Endodermal cell (in vitro differentiated cells): ENCODE data around the gene PYM1. TPM values are rescaled to one million over a fixed set of nuclear protein-coding genes. Genes with fewer than 3 reads are reported as not detected.

ENCODE experiments used
- DNase-seq: peaks from one replicate; pipeline ENCODE4 v3.0.0-alpha.2; 2017
- H3K27ac ChIP-seq: 2 replicates; pipeline ENCODE4 v1.5.1; 2013; ENCODE audit warnings: mild to moderate bottlenecking, low read depth, low read length, moderate library complexity
- H3K27me3 ChIP-seq: 2 replicates; pipeline ENCODE4 v1.6.1; 2013; ENCODE audit warnings: mild to moderate bottlenecking, low read length, moderate library complexity; ENCODE audit not compliant: insufficient read depth, control insufficient read depth, poor library complexity, severe bottlenecking
- H3K36me3 ChIP-seq: 2 replicates; pipeline ENCODE4 v1.7.0; 2013; ENCODE audit warnings: mild to moderate bottlenecking, low read length, moderate library complexity; ENCODE audit not compliant: control insufficient read depth, insufficient read depth
- H3K4me1 ChIP-seq: one replicate; pipeline ENCODE4 v1.7.0; 2013; ENCODE audit warnings: low read length; ENCODE audit not compliant: control insufficient read depth, insufficient read depth
- H3K4me3 ChIP-seq: 2 replicates; pipeline ENCODE4 v1.5.1; 2013; ENCODE audit warnings: mild to moderate bottlenecking, low read length, moderate library complexity
- H3K9ac ChIP-seq: 2 replicates; pipeline ENCODE4 v1.6.1; 2013; ENCODE audit warnings: mild to moderate bottlenecking, low read length, moderate library complexity; ENCODE audit not compliant: poor library complexity, severe bottlenecking; ENCODE audit errors: extremely low read depth
- H3K9me3 ChIP-seq: 2 replicates; pipeline ENCODE4 v1.6.1; 2013; ENCODE audit warnings: mild to moderate bottlenecking, low read length, moderate library complexity; ENCODE audit not compliant: control insufficient read depth
- H3K27ac Mint-ChIP-seq: 2 replicates; pipeline ENCODE4 v1.8.0; 2020; ENCODE audit warnings: mixed read lengths
- H3K27me3 Mint-ChIP-seq: 2 replicates; pipeline ENCODE4 v1.8.0; 2021; ENCODE audit warnings: mild to moderate bottlenecking, mixed read lengths; ENCODE audit not compliant: insufficient read depth
- H3K36me3 Mint-ChIP-seq: 2 replicates; pipeline ENCODE4 v1.8.0; 2020; ENCODE audit warnings: low read depth, mixed read lengths
- H3K4me1 Mint-ChIP-seq: 2 replicates; pipeline ENCODE4 v1.8.0; 2020; ENCODE audit warnings: mixed read lengths
- H3K4me3 Mint-ChIP-seq: 2 replicates; pipeline ENCODE4 v1.8.0; 2020; ENCODE audit warnings: mild to moderate bottlenecking, moderate library complexity, mixed read lengths
- H3K9me3 Mint-ChIP-seq: 2 replicates; pipeline ENCODE4 v1.8.0; 2020; ENCODE audit warnings: mild to moderate bottlenecking, mixed read lengths
- CTCF ChIP-seq: fragments of 200-600 bp; sonication (generic); conservative IDR thresholded peaks from 2 replicates; pipeline ENCODE4 v1.5.0; 2021; ENCODE audit warnings: antibody characterized with exemption, mild to moderate bottlenecking
- WGBS, 2 experiments: methylation state at CpG; one replicate each; pipeline versions ENCODE4 v1.1.5 to v1.1.7; 2013; ENCODE audit warnings: missing lambda C conversion rate in 2 of 2, mixed read lengths in 1 of 2; ENCODE audit not compliant: insufficient coverage in 1 of 2, insufficient read length in 1 of 2; 5-methylcytosine and 5-hydroxymethylcytosine counted together
- total RNA-seq, 2 donors: library from RNA; stranded (reverse); fragmentation: NEBNext Ultra II Directional in 1 of 2; extraction: Animal tissue kit (Norgen Biotek cat#: 25700) in 1 of 2; gene quantifications; 2 replicates in 1 of 2; 3 replicates in 1 of 2; pipeline ENCODE4 v1.2.1, GENCODE V29; 2021

PYM1 gene
- total RNA-seq, 2 donors from 2014 or later, result 76.1 to 79.4 TPM

DNA sequence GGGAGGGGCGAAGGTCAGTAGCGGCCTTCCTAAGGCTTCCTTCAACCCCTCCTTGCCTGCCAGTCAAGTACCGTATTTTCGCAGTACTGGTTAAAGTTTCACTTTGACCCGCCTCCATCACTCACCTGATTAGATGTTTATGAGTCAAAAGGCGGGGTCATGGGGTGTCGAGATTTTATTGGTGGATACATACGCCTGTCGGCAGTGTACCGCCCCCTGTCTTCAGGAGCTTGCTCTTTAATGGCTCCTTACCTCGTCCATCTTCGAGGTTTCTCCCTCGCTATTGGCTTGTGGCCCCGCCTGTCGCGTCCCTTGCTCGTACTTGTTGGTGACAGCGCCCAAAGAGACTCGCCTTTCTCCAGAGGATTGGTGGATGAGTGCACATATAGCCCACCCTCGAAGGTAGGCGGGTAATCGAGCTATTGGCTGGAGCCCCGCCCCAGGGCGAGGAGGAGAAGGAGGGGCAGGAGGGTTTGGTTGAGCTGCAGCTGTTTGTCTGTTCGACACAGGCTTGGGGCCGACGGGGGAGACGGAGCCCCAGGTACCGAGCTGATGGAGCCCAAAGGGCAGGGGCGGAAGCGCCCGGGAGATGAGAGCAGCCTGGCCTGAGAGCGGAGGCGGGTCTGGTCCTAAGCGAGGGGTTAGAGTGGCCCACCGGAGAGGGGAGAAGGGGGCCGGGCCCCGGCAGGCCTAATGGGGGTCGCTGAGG, 46.1 kb upstream of the PYM1 start, which contains the start of gene RAB5B:
Gene RAB5B, plus strand, starts transcription at position 480 of the 709 bp plus-strand sequence. CDS start 12,883 bp downstream, outside the sequence.
- Histone ChIP-seq H3K9me3 (no peaks in the 10 kb centered on the region), H3K27ac (peak within 1 kb of the TSS; percentile 81), H3K4me1 (peaks cover 2% of the 10 kb centered on the region), H3K9ac (peak within 1 kb of the TSS; percentile 87), H3K27me3 (no peaks in the 10 kb centered on the region), H3K4me3 (peak within 1 kb of the TSS; percentile 90), H3K36me3 (peaks cover 66% of the 10 kb centered on the region)
- H3K36me3 Mint-ChIP-seq, result peaks cover 49% of the 10 kb centered on the region
- peak; percentile 100 for DNase-seq
- no peaks in the 10 kb centered on the region for H3K27me3 Mint-ChIP-seq
- no peak within 1 kb of the TSS for H3K4me3 Mint-ChIP-seq
- no peak for TF ChIP-seq CTCF
- peaks cover 21% of the 10 kb centered on the region for H3K4me1 Mint-ChIP-seq
- H3K27ac Mint-ChIP-seq, result no peak within 1 kb of the TSS
- WGBS, 2 experiments, result 0 to 1% methylated on average over 12 to 39 of the region's 39 CpGs
- no peaks in the 10 kb centered on the region for H3K9me3 Mint-ChIP-seq

GRCh38 chr12:55972911-55973598, 45.4 kb upstream of the PYM1 start:
- Histone ChIP-seq H3K9me3 (no peaks in the 10 kb centered on the region), H3K27ac (peak overlapping the region; percentile 79), H3K9ac (peak overlapping the region; percentile 75), H3K4me3 (peak overlapping the region; percentile 90), H3K36me3 (peaks cover 65% of the 10 kb centered on the region), H3K27me3 (no peaks in the 10 kb centered on the region), H3K4me1 (peaks cover 9% of the 10 kb centered on the region)
- peaks cover 28% of the 10 kb centered on the region for H3K4me1 Mint-ChIP-seq
- H3K27ac Mint-ChIP-seq, result no peak overlapping the region
- no peak overlapping the region for H3K4me3 Mint-ChIP-seq
- no peaks in the 10 kb centered on the region for H3K27me3 Mint-ChIP-seq
- no peak for TF ChIP-seq CTCF
- no peak for DNase-seq
- H3K36me3 Mint-ChIP-seq, result peaks cover 47% of the 10 kb centered on the region
- WGBS, 2 experiments, result 23 to 30% methylated on average over 12 to 18 of the region's 18 CpGs
- no peaks in the 10 kb centered on the region for H3K9me3 Mint-ChIP-seq

DNA sequence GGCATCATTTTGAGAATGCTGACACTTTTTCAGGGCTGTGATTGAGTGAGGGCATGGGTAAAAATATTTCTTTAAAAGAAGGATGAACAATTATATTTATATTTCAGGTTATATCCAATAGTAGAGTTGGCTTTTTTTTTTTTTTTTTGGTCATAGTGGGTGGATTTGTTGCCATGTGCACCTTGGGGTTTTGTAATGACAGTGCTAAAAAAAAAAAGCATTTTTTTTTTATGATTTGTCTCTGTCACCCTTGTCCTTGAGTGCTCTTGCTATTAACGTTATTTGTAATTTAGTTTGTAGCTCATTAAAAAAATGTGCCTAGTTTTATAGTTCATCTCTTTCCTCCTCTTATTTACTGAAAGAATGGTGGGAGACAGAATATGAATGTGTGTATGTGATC, 44.8 kb upstream of the PYM1 start:
- Histone ChIP-seq H3K4me1 (peaks cover 10% of the 10 kb centered on the region), H3K27me3 (no peaks in the 10 kb centered on the region), H3K4me3 (peak overlapping the region; percentile 90), H3K27ac (no peak overlapping the region), H3K36me3 (peaks cover 59% of the 10 kb centered on the region), H3K9ac (peak overlapping the region; percentile 75), H3K9me3 (no peaks in the 10 kb centered on the region)
- H3K4me1 Mint-ChIP-seq, result peaks cover 34% of the 10 kb centered on the region
- peak overlapping the region; percentile 71 for H3K27ac Mint-ChIP-seq
- no peak for DNase-seq
- H3K9me3 Mint-ChIP-seq, result no peaks in the 10 kb centered on the region
- no peak for TF ChIP-seq CTCF
- H3K4me3 Mint-ChIP-seq, result no peak overlapping the region
- H3K36me3 Mint-ChIP-seq, result peaks cover 43% of the 10 kb centered on the region
- WGBS, 2 experiments, result no CpG with 5 or more reads among the region's 1 CpG
- H3K27me3 Mint-ChIP-seq, result no peaks in the 10 kb centered on the region
